Measurements from ENCODE around the gene MYO16.

Gene MYO16

GRCh38 chr13:108932196-108932595 lies 302.8 kb downstream of the MYO16 start:
- no peak for DNase-seq (ENCODE audit: low read depth in 2 of 2)

DNA sequence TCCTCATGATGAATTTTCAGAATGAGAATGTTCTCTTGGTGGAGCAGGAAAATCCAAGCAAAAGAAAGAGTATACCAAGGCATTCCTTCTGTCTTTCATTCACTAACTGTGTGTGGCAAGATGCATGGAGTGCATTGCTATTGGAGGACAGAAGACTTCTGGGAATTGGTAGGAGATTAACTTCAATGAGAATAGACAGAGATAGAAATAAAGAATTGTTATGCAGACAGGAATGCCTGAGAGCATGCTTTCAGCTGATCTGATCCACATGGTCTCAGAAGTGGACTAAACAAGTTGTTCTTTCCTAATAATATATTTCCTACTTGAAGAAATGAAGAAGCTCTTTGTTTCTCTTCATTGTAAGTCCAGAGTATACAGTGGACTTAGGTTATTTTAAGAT lies 303.6 kb downstream of the MYO16 start:
- DNase-seq (ENCODE audit: low read depth in 2 of 2): no peak

GRCh38 chr13:108938155-108938554 lies 308.7 kb downstream of the MYO16 start:
- DNase-seq (ENCODE audit: low read depth in 2 of 2): no peak

DNA sequence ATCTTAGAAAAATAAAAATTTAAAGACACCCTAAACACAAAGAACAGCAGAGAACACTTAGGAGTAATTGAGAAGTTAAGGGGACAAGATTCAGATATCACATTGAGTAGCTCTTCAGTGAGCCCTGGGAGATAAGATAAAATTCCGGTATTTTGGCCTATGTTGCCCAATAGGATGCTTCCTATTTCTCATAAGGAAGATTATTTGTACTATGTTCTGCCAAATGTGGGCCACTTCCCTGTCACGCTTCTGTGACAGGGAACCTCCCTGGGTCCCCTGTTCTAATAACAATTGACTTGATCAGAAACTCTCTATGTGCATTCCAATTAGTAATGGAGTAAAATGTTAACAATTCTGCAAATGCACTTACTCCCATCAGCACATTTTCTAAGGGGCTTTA lies 310.7 kb downstream of the MYO16 start:
- DNase-seq (ENCODE audit: low read depth in 2 of 2): no peak

- DNase-seq (ENCODE audit: low read depth in 2 of 2): no peak
These were observed 314.4 kb downstream of the MYO16 start for GRCh38 chr13:108943842-108944241.

- no peak for DNase-seq (ENCODE audit: low read depth in 2 of 2)
These were observed 315.3 kb downstream of the MYO16 start for GRCh38 chr13:108944760-108945159.

DNA sequence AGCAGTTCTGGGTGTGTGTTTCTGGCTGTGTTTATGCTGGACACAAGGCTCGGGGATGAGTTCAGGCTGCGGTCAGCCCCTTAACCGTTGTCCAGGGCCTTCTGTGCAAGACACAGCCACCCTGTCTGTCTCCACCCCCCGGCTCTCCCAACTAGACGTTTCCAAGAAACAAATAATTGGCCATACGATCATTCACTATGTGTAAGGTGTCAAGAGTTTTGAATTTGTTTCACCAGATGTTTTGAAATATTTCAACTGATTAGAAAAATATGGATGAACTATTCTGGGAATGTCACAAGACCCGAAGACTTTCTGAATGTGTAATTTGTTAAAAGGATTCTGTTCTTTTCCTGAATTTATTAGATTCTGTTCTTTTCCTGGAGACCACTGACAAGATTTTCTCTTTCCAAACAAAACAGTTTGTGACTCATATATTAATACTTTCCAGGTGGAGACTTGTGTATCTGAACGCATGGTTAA lies 318.2 kb downstream of the MYO16 start:
- no peak for DNase-seq (ENCODE audit: low read depth in 2 of 2)

GRCh38 chr13:108948251-108948671 lies 318.9 kb downstream of the MYO16 start:
- DNase-seq (ENCODE audit: low read depth in 2 of 2): no peak

DNA sequence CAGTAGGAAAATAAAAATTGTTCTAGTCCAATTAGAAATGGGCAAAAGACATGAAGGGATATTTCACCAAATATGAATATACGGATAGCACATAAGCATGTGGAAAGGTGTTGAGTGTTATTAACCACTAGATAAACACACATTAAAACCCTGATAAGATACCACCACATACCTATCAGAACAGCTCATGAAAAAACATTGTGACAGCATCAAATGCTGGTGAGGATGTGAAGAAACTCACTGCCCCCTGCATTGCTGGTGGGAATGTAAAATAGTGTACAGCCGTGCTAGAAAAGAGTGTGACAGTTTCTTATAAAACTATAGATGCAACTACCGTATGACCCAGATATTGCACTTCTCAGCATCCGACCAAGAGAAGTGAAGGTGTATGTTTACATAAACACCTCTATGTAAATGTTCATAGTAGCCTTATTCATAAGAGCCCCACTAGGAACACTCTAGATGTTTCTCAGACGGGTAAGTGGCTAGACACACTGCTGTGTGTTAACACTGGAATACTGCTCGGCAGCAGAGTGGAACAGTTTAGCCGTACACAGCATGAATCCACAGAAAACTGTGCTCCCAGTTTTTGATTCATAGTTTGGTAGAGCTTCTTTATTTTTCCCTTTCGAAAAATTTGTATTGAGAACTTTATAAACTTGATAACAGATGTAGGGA lies 321.1 kb downstream of the MYO16 start:
- DNase-seq (ENCODE audit: low read depth in 2 of 2): no peak

GRCh38 chr13:108955741-108956140 lies 326.3 kb downstream of the MYO16 start:
- DNase-seq (ENCODE audit: low read depth in 2 of 2): no peak

GRCh38 chr13:108957369-108958012 lies 328.1 kb downstream of the MYO16 start:
- DNase-seq (ENCODE audit: low read depth in 2 of 2): no peak

DNA sequence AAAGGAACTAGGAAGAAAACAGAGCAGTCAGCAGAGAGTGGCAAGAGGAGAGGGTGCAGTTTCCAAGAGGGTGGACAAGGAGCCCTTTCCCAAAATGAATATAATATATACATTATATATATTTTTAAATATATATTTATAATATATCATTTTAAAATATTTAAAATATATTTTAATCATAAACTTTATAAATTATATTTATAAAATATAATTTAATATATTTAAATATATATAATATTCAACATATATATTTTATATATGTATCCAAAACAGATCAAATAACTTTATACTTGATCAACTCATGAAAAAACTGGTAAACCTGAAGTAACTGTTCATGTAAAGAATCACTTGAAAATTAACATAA lies 328.6 kb downstream of the MYO16 start:
- DNase-seq (ENCODE audit: low read depth in 2 of 2): no peak

DNA sequence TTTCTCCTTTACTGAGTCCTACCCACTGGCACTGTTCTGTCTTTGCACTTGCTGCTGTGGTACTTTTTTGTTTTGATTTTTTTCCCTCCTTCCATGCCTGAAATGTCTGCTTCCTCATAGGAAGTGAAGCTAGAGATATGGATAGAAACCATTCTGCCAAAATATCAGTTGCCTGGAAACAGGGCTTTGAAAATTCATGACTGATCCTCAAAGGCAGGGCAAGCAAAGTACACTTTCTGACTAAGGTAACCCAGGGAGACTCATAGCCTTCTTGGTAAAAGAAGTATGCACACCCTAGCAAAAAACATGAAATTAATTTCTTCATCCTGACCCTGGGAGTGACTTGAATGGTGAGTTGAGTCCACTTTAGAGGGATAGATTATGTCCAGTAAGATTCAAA lies 329.8 kb downstream of the MYO16 start:
- no peak for DNase-seq (ENCODE audit: low read depth in 2 of 2)

GRCh38 chr13:108960006-108960405 lies 330.6 kb downstream of the MYO16 start:
- no peak for DNase-seq (ENCODE audit: low read depth in 2 of 2)

DNA sequence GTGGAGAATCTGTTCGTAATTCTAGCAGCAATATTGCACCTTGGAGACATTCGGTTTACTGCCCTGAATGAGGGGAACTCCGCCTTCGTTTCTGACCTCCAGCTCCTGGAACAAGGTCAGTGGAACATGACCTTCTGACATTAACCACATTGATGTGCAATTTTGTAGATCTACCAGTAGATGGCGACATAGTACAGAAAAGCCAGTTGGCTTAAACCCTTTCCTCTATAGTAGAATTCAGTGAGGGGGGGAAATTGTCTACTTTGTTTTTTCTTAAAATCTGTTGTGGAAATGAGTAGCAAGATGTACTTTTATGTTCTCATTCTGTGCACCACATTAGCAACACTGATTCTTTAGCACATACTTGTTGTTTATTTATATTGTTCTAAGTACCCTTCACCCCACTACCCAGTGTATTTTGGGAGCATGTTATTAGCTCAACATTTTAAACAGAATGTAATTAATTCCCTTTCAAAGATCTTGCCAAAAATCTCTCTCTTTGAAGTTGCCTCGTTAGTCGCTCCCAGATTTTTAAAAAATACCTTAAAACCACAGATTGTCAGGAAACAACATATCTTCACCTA lies 332.2 kb downstream of the MYO16 start:
- no peak for DNase-seq (ENCODE audit: low read depth in 2 of 2)

DNA sequence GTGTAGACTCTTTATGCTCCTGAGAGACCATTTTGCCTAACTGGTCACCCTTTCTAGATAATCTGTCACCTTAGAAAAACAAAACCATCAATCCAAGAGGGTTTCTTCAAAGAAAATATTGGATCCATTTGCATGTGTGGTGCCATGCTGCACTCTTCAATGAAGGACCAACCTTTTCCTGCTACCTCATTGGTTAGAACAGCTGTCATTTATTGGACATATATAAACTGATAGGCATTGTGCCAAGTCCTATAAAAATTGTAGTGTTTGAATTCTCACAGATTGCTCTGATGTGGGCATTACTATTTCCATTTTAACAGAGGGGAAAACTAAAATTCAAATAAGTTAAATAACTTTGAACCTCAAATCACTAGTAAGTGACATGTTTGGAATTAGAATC lies 333.2 kb downstream of the MYO16 start:
- DNase-seq (ENCODE audit: low read depth in 2 of 2): no peak

- DNase-seq (ENCODE audit: low read depth in 2 of 2): no peak
These were observed 333.9 kb downstream of the MYO16 start for GRCh38 chr13:108963276-108963810.

DNA sequence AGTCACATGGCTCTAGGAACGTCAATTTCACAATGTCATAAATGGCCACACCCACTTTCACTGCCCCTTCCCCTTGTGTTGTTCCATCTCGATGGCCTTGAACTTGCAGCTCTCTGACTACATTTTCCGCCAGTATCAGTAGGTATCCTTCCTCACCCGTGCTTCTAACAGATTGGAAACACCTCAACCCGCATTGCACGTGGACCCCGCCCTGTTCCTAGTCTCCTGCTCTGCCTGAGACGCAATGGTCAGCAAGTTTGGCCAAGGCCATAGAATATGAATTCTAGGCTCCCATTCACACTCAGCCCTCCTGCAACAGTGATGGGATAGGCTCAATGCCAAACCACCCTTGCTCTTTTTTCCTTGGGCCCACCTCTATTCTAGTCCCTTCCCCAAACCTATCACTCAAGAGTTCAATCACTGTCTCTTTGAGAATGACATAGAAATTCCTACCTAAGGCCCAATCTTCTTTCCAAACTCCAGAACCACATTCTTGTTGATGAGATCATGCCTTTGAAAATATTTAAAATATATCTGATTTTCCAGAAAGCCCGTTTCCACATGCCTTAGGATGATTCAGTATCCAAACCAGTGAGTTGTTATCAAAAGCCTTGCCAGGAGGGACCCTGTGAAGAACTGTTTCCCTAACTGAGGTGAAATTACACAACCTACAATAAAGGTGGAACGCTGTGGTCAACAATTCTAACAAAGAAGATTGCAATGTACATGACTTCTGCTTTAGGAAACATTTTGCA lies 334.6 kb downstream of the MYO16 start:
- no peak for DNase-seq (ENCODE audit: low read depth in 2 of 2)

DNA sequence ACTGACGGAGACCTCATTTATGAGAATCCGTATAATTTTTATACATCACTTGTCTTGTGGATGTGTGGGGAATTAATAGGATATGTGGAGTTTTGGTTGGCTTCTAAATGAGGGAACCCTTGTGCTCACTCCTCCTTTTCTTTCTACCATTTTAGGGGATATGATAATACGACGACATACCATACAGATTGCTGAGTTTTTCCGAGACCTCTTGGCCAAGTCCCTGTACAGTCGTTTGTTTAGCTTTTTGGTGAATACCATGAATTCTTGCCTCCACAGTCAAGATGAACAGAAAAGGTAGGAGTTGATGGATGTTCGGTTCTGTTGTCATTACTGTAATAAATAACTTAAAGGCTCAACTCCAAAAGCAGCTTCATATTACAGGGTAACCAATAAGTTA lies 335.2 kb downstream of the MYO16 start:
- no peak for DNase-seq (ENCODE audit: low read depth in 2 of 2)

GRCh38 chr13:108967371-108967770 lies 338.0 kb downstream of the MYO16 start:
- DNase-seq (ENCODE audit: low read depth in 2 of 2): no peak

- DNase-seq (ENCODE audit: low read depth in 2 of 2): no peak
These were observed 339.2 kb downstream of the MYO16 start for GRCh38 chr13:108968566-108968965.

DNA sequence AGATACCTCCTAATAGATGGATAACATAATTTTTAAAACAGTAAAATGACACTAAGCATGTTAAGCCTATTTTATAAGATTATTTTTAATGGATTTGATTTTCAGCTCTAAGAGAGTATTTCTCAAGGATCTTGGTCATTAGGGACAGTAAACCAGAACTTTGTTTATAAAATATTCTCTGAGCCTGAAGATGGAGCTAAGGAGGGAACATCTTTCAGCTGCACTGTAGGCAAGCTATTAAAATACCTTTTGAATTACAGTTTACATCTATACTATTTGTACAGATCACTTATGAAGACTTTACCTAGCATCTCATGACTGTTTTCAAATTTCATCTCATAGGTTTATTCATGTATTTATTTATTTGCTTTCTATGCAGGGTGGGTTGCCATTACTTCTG lies 345.3 kb downstream of the MYO16 start:
- DNase-seq (ENCODE audit: low read depth in 2 of 2): no peak
